GM21526 (cell line): ENCODE results near the gene SLC38A5.
"Not testable (repeated sequence)": the region's sequence is repeated elsewhere in the genome, so short reads cannot be mapped to it uniquely, and the experiment has no call there.

Experiments used
- ATAC-seq: cut with Tn5 transposase; IDR thresholded peaks from one replicate; pipeline ENCODE4 v1.9.1; 2021; ENCODE audit warnings: moderate library complexity; ENCODE audit not compliant: unreplicated experiment, low FRiP score

The SLC38A5 gene

GRCh38 chrX:48470110-48470832 is at the start of gene SLC38A5:
TSS of gene SLC38A5 (minus strand) at chrX:48470260. CDS start at chrX:48467924, 2,336 bp downstream.
- no peak for ATAC-seq

- ATAC-seq = not testable (repeated sequence)
These were observed 49.4 kb upstream of the SLC38A5 start for GRCh38 chrX:48519481-48519880.

GRCh38 chrX:48516987-48517386 is 46.9 kb upstream of the SLC38A5 start:
- ATAC-seq = no peak

- no peak for ATAC-seq
These were observed 46.2 kb upstream of the SLC38A5 start for GRCh38 chrX:48516285-48516684.

DNA sequence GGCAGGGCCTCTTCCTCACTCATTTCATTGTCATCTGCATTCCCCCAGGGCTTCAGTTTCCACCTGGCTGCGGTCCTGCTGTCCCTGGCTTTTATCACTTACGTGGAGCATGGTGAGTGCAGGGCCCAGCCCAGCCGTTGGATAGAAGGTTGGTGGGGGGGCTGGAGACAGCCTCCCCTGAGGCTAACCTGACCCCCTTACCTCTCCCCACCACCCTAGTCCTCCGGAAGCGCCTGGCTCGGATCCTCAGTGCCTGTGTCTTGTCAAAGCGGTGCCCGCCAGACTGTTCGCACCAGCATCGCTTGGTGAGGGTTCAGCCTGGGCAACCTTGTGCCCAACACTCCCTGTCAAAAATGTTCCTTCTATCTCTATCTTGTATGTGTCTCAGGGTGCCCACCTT is 45.8 kb upstream of the SLC38A5 start:
- no peak for ATAC-seq

DNA sequence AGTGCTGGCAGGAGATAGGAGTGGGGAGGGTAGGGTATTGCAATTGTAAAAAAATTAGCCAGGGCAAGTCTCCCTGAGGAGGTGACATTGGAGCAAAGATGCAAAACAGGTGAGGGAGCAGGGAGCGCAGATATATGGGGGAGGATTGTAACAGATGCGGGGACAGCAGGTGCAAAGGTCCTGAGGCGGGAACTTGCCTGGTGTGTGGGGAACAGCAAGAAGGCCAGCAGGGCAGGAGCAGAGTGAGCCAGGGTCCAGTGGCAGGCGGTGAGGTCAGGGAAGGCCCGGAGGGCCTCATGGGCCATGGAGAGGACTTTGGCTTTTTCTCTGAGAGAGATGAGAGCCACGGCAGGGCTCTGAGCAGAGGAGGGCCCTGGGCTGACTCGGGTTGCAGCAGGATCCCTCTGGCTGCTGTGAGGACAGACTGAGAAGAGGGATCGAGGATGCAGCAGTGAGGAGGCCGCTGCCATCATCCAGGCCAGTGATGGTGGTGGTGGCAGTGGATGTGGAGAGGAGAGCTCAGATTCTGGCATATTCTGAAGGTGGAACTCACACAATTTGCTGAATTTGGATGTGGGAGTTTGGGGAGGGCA is 44.9 kb upstream of the SLC38A5 start:
- ATAC-seq = no peak

GRCh38 chrX:48514126-48514806 is 44.2 kb upstream of the SLC38A5 start:
- no peak for ATAC-seq

- no peak for ATAC-seq
These were observed 43.6 kb upstream of the SLC38A5 start for GRCh38 chrX:48513670-48514069.

GRCh38 chrX:48512371-48512935 is 42.4 kb upstream of the SLC38A5 start:
- no peak for ATAC-seq

DNA sequence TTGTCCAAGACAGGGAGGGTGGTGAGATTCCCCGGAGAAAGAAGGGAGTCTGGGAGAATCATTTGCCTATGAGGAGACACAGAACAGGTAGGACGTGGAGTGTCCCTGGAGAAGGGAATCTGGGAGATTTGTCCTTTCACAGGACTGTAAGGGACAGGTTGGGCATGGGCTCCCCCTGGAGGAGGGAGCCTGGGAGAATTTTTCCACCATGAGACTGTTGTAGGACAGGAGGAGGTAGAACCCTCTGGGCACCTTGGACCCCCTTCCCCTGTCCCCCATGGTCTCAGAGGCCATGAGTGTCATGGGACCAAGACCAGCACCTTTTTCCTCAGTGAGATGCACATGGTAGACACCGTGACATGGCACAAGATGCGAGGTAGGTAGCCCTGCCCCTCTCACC is 41.5 kb upstream of the SLC38A5 start:
- ATAC-seq = no peak

- ATAC-seq = no peak
These were observed 39.6 kb upstream of the SLC38A5 start for GRCh38 chrX:48509619-48510018.

DNA sequence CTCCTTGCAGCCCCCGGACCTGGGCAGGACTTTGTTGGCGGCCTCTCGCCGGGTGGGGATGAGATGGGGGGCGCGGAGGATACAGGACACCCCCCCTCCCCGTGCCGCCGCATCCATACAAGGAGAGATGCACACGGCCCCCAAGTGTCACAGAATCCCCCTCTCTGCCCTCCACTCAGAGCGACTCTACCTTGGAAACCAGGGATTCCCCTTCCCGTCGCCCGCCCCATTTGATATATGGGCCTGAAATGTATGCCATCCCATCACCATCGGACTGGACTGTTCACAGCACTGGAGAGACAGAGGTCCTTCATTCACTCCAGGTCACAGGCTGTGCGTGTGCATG is 39.2 kb upstream of the SLC38A5 start:
- ATAC-seq = no peak

DNA sequence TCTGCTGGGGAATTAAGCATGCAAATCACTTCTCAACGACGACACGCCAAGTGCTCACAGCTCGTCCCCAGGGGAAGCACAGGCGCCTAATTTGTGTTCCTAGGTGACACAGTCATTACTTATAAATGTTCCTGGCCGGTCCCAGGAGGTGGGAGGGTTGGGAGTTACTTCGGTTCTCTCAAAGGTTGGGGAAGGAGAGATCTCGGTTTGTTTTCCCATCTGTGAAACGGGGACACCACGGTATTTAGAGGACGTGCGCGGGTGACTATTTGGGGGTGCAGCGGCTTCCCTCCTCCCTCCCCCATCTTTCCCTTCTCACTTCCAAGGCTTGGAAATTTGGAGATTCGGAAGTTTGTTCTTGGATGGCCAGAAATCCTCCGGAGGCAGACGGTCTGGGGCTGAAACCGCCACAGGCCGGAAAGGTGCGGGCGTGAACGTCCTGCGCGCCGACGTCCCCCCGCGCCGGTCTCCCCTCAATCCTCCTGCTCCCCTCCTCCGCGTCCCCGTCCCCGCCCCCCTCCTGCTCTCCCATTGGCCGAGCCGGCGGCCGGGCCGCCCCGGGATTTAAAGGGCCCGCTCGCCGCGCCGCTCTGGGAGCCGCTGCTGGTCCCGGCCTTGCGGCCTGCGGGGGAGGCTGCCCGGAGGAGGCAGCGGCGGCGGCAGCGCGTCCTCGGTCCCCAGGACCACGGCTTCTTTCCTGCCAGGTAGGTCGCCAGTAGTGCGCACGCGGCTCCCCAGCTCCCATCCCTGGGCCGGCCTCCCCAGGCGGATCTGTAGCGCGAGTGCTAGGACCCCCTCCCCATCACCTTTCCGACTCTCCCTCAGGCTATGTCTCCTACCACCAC is 38.6 kb upstream of the SLC38A5 start, which contains the start of gene PORCN:
TSS of gene PORCN (plus strand) at position 593 of the 845 bp plus-strand sequence. CDS start 829 bp downstream, outside the sequence.
- ATAC-seq = peak; percentile 60

GRCh38 chrX:48507246-48507645 is 37.2 kb upstream of the SLC38A5 start:
- ATAC-seq = no peak

DNA sequence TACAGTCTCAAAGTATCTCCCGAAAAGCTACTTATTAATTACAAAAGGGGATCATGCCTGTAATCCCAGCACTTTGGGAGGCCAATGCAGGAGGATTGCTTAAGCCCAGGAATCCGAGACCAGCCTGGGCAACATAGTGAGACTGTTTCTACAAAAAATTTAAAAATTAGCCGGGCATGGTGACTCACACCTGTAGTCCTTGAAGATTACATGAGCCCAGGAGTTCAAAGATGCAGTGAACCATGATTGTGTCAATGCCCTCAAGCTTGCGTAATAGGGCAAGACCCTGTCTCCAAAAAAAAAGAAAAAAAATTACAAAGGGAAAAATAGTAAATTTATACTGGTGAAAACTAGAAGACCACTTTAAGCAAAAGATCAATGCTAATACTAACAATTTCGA is 35.4 kb upstream of the SLC38A5 start:
- no peak for ATAC-seq

- ATAC-seq = no peak
These were observed 34.2 kb upstream of the SLC38A5 start for GRCh38 chrX:48504261-48504660.

DNA sequence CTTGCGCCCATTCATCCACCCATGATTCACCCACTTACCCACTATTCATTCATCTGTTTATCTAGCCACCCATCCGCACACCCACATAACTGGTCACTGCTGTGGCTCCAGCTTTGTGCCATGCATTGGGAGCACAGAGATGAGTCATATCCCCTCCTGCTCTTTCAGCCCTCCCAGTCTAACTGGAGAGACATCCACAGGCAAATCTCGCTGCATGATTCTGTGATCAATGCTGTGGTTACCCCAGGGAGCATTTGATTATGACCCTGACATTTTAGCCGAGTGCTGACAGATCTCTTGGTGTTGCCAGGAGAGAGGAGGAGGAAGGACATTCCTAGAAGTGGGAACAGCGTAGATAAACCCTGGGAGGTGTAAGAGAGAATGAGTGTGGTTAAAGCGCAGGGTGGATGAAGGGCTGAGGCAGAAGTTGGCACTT is 28.3 kb upstream of the SLC38A5 start:
- ATAC-seq = no peak

GRCh38 chrX:48497871-48498270 is 27.8 kb upstream of the SLC38A5 start:
- no peak for ATAC-seq

- no peak for ATAC-seq
These were observed 26.6 kb upstream of the SLC38A5 start for GRCh38 chrX:48496660-48497059.

DNA sequence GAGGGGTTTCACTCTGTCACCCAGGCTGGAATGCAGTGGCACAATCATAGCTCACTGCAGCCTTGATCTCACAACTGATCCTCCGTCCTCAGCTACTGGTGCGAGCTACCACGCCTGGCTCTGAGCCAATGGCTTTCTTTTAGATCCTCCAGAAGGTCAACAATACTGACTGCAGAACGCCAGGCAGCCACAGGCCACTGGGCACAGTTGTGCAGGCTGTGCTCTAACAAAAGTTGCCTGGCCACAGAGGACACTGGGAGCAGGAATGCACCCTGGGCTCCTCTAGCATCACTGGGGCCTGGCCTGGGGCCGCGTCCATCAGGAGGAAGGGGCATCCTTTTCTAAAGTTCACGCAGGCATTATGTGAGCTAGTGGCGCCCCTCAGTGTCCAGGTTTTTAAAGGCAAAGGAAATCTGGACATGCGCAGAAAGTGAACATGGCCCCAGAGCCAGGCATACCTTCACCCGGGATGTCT is 23.9 kb upstream of the SLC38A5 start:
- no peak for ATAC-seq
